Measurements from ENCODE around the gene BCAS3. TPM values are rescaled to one million over a fixed set of nuclear protein-coding genes. Genes with fewer than 3 reads are reported as not detected.

The BCAS3 gene
- total and polyA plus RNA-seq, 10 donors: 3.7 to 56.0 (median 42.3) TPM

- DNase-seq: no peak
- WGBS, 5 donors: 84 to 92% (median 89%) methylated on average over 2 of the region's 2 CpGs
- Histone ChIP-seq H3K27me3 (replicated peaks in 1 of 7) (no peaks in the 10 kb centered on the region), H3K4me3 (no peak overlapping the region), H3K36me3 (peaks cover 0 to 49% (median 19%) of the 10 kb centered on the region in 6 donors), H3K9me3 (no peaks in the 10 kb centered on the region), H3K4me1 (no peaks in the 10 kb centered on the region), H3K27ac (no peak overlapping the region)
- intact Hi-C loops (cut with DNase I; ENCODE audit: low total_unique reads): no loop called here
- TF ChIP-seq, protein P1, sequence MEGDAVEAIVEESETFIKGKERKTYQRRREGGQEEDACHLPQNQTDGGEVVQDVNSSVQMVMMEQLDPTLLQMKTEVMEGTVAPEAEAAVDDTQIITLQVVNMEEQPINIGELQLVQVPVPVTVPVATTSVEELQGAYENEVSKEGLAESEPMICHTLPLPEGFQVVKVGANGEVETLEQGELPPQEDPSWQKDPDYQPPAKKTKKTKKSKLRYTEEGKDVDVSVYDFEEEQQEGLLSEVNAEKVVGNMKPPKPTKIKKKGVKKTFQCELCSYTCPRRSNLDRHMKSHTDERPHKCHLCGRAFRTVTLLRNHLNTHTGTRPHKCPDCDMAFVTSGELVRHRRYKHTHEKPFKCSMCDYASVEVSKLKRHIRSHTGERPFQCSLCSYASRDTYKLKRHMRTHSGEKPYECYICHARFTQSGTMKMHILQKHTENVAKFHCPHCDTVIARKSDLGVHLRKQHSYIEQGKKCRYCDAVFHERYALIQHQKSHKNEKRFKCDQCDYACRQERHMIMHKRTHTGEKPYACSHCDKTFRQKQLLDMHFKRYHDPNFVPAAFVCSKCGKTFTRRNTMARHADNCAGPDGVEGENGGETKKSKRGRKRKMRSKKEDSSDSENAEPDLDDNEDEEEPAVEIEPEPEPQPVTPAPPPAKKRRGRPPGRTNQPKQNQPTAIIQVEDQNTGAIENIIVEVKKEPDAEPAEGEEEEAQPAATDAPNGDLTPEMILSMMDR (IDR thresholded peaks at IDR 0.05 in 8 of 11, conservative IDR thresholded peaks at IDR 0.05 in 3 of 11): no peak
- TF ChIP-seq POLR2AphosphoS5 (IDR thresholded peaks at IDR 0.05) (no peak), POLR2A (IDR thresholded peaks at IDR 0.05) (no peak)
Measured at GRCh38 chr17:60712675-60713074, 35.0 kb downstream of the BCAS3 start.

DNA sequence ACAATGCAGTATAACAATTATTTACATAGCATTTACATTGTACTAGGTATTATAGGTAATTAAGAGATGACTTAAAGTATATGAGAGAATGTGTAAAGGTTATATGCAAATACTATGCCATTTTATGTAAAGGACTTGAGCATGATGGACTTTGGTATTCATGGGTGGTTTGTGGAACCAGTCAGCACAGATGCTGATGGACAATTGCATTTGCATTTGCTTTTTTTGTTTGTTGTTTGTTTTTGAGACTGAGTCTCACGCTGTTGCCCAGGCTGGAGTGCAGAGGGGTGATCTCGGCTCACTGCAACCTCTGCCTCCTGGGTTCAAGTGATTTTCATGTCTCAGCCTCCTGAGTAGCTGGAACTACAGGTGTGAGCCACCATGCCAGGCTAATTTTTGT lies 36.0 kb downstream of the BCAS3 start:
- 91 to 100% (median 100%) methylated on average over 2 of the region's 2 CpGs for WGBS, 5 donors
- Histone ChIP-seq H3K27ac (no peak overlapping the region), H3K4me1 (no peaks in the 10 kb centered on the region), H3K36me3 (peaks cover 0 to 40% (median 17%) of the 10 kb centered on the region in 6 donors), H3K4me3 (no peak overlapping the region), H3K27me3 (replicated peaks in 1 of 7) (no peaks in the 10 kb centered on the region), H3K9me3 (no peaks in the 10 kb centered on the region)
- TF ChIP-seq POLR2A (IDR thresholded peaks at IDR 0.05): no peak
- no peak for TF ChIP-seq POLR2AphosphoS5 (IDR thresholded peaks at IDR 0.05)
- TF ChIP-seq, protein P1 (IDR thresholded peaks at IDR 0.05 in 8 of 11, conservative IDR thresholded peaks at IDR 0.05 in 3 of 11): no peak
- intact Hi-C loops (cut with DNase I; ENCODE audit: low total_unique reads): no loop called here
- DNase-seq: no peak

DNA sequence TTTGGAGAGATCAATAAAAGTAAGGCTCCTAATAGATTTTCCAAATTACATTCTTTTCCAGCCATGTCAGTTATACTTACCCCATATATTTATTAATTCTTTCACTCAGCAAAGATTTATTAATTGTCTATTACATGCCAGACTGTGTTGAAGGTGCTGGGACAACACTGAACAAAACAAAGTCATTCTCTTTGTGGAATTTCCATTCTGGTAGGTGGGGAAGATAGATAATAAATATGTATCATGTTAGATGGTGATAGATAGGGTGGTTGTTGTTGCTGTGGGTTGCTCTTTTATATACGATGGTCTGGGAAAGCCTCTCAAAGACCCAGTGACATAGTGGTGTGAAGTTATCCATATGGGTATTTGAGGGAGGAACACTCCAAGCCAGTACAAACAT lies 39.1 kb downstream of the BCAS3 start:
- intact Hi-C loops (cut with DNase I; ENCODE audit: low total_unique reads): no loop called here
- Histone ChIP-seq H3K4me1 (peaks cover 0 to 6% (median 2%) of the 10 kb centered on the region in 6 donors), H3K9me3 (no peaks in the 10 kb centered on the region), H3K27me3 (replicated peaks in 1 of 7) (no peaks in the 10 kb centered on the region), H3K36me3 (peaks cover 0 to 14% (median 0%) of the 10 kb centered on the region in 6 donors), H3K27ac (no peak overlapping the region), H3K4me3 (no peak overlapping the region)
- 76 to 100% (median 88%) methylated on average over 1 of the region's 1 CpG for WGBS, 5 donors
- TF ChIP-seq POLR2AphosphoS5 (IDR thresholded peaks at IDR 0.05) (no peak), POLR2A (IDR thresholded peaks at IDR 0.05) (no peak)
- TF ChIP-seq, protein P1 (IDR thresholded peaks at IDR 0.05 in 8 of 11, conservative IDR thresholded peaks at IDR 0.05 in 3 of 11): no peak
- no peak for DNase-seq

DNA sequence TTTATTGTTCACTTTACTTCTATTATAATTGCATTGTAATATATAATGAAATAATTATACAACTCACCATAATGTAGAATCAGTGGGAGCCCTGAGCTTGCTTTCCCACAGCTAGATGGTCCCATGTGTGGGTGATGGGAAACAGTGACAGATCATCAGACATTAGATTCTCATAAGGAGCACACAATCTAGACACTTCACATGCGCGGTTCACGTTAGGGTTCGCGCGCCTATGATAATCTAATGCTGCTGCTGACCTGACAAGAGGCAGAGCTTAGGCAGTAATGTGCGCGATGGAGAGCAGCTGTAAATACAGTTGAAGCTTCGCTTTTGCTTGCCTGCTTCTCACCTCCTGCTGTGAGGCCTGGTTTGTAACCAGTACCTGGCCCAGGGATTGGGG lies 40.2 kb downstream of the BCAS3 start:
- Histone ChIP-seq H3K4me3 (no peak overlapping the region), H3K36me3 (peaks cover 0 to 10% (median 0%) of the 10 kb centered on the region in 6 donors), H3K27me3 (replicated peaks in 1 of 7) (no peaks in the 10 kb centered on the region), H3K9me3 (no peaks in the 10 kb centered on the region), H3K4me1 (peaks cover 0 to 6% (median 2%) of the 10 kb centered on the region in 6 donors), H3K27ac (no peak overlapping the region)
- no peak for DNase-seq
- TF ChIP-seq POLR2AphosphoS5 (IDR thresholded peaks at IDR 0.05): no peak
- no peak for TF ChIP-seq POLR2A (IDR thresholded peaks at IDR 0.05)
- WGBS, 5 donors: 94 to 99% (median 97%) methylated on average over 9 of the region's 9 CpGs
- intact Hi-C loops (cut with DNase I; ENCODE audit: low total_unique reads): no loop called here

Measured in spleen (tissue), 11 donors.